Measurements from ENCODE around the gene L3HYPDH. TPM values are rescaled to one million over a fixed set of nuclear protein-coding genes. Genes with fewer than 3 reads are reported as not detected.
"Not testable (repeated sequence)": the region's sequence is repeated elsewhere in the genome, so short reads cannot be mapped to it uniquely, and the experiment has no call there.

Gene L3HYPDH
- total RNA-seq, 3 donors from 2014 or later, result 12.8 to 19.2 (median 16.1) TPM

DNA sequence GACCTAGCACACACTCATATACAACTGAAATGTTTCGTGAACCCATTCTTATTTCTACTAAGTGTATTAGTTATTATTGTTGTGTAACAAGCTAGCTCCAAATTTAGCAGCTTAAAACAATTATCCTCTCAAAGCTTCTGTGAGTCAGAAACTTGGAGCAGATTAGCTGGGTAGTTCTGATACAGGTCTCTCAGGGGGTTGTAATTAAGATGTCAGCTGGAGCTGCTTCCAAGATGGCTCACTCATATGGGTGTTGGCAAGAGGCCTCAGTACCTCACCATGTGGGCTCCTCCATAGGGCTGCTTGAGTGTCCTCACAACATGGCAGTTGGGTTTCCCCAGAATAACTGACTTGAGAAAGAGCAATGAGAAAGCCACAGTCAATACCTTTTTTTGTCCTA is 28.8 kb downstream of the L3HYPDH start:
- Histone ChIP-seq H3K9me3 (no peaks in the 10 kb centered on the region), H3K4me3 (no peak overlapping the region), H3K36me3 (ENCODE audit: low read depth) (no peaks in the 10 kb centered on the region), H3K4me1 (ENCODE audit: low read depth) (no peaks in the 10 kb centered on the region)
- TF ChIP-seq, protein P1, sequence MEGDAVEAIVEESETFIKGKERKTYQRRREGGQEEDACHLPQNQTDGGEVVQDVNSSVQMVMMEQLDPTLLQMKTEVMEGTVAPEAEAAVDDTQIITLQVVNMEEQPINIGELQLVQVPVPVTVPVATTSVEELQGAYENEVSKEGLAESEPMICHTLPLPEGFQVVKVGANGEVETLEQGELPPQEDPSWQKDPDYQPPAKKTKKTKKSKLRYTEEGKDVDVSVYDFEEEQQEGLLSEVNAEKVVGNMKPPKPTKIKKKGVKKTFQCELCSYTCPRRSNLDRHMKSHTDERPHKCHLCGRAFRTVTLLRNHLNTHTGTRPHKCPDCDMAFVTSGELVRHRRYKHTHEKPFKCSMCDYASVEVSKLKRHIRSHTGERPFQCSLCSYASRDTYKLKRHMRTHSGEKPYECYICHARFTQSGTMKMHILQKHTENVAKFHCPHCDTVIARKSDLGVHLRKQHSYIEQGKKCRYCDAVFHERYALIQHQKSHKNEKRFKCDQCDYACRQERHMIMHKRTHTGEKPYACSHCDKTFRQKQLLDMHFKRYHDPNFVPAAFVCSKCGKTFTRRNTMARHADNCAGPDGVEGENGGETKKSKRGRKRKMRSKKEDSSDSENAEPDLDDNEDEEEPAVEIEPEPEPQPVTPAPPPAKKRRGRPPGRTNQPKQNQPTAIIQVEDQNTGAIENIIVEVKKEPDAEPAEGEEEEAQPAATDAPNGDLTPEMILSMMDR (IDR thresholded peaks at IDR 0.05), result no peak
- DNase-seq (no peak), ATAC-seq (no peak)
- intact Hi-C loops (cut with DNase I, micrococcal nuclease), result no loop called here

DNA sequence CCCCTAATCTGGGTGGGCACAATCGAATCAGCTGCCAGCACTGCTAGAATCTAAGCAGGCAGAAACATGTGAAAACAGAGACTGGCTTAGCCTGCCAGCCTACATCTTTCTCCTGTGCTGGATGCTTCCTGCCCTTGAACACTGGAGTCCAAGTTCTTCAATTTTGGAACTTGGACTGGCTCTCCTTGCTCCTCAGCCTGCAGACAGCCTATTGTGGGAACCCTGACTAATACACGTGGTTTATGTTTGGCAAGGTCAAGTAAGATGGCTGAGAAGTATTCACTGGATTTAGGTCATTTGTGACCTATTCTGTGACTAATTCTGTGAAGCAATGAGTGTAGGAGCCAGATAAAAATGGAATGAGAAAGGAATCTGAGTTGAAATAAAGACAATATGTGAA is 30.1 kb downstream of the L3HYPDH start:
- intact Hi-C loops (cut with DNase I, micrococcal nuclease), result no loop called here
- ATAC-seq (no peak), DNase-seq (no peak)
- Histone ChIP-seq H3K4me1 (ENCODE audit: low read depth) (no peaks in the 10 kb centered on the region), H3K36me3 (ENCODE audit: low read depth) (no peaks in the 10 kb centered on the region), H3K4me3 (no peak overlapping the region), H3K9me3 (no peaks in the 10 kb centered on the region)
- TF ChIP-seq, protein P1 (IDR thresholded peaks at IDR 0.05), result no peak

GRCh38 chr14:59451849-59452248 is 32.4 kb downstream of the L3HYPDH start:
- Histone ChIP-seq H3K4me3 (no peak overlapping the region), H3K36me3 (ENCODE audit: low read depth) (no peaks in the 10 kb centered on the region), H3K9me3 (no peaks in the 10 kb centered on the region), H3K4me1 (ENCODE audit: low read depth) (no peaks in the 10 kb centered on the region)
- ATAC-seq (no peak), DNase-seq (no peak)
- intact Hi-C loops (cut with DNase I, micrococcal nuclease), result no loop called here
- TF ChIP-seq, protein P1 (IDR thresholded peaks at IDR 0.05), result no peak

DNA sequence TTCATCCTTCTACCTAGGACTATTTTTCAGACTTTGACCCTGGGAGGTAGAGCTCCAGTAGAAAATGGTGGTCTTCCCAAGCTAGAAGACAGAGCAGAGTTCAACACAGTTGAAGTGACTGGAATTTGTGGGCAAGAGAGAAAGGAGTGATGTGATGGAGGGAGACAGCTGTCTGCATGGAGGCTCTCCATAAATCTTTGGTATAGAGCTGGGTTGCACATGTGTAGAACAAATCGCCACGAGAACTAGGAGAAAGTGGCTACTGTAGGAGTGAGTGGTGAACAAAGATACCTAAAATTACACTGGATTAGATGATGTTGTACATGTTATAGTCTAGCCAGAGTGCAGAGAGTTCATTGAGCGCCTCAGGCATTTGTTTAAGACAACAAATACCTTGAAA is 33.5 kb downstream of the L3HYPDH start:
- Histone ChIP-seq H3K9me3 (no peaks in the 10 kb centered on the region), H3K4me3 (no peak overlapping the region), H3K36me3 (ENCODE audit: low read depth) (no peaks in the 10 kb centered on the region), H3K4me1 (ENCODE audit: low read depth) (no peaks in the 10 kb centered on the region)
- DNase-seq (no peak), ATAC-seq (no peak)
- intact Hi-C loops (cut with DNase I, micrococcal nuclease), result no loop called here
- TF ChIP-seq, protein P1 (IDR thresholded peaks at IDR 0.05), result no peak

GRCh38 chr14:59448673-59449072 is 35.5 kb downstream of the L3HYPDH start:
- H3K9me3 ChIP-seq; H3K36me3 ChIP-seq (ENCODE audit: low read depth); H3K4me3 ChIP-seq; ATAC-seq; H3K4me1 ChIP-seq (ENCODE audit: low read depth); DNase-seq; intact Hi-C loops (cut with DNase I, micrococcal nuclease): not testable (repeated sequence)

DNA sequence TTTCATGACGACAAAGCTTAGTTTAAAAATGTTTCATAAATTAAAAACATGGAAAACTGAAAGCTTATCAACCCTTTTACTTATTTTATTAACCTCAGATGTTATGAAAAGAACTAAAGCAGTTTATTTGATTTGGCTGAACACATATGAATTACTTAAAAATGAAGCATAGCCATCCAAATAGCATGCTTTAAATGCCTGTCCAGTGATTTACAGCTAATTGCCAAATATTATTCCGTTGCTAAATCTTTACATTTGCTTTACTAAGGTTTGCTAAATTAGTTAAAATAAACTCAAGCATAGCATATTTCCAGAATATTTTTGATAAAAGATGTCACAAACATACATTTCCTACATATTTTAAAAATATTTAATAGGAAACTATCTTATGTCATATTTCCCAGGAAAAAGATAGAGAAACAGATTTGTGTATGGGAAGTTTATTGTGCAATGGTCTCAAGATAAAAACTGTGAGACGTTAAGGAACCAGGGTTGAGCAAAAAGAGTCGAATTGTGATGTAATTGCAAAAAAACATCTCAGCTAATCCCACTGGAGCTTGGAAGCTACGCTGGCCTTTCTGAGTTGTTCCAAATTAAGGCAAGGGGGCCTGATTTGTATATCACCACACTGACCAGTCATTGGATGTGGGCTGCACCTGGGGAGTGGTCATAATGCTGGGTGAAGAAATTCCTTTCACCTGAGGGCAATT is 44.8 kb downstream of the L3HYPDH start:
- DNase-seq (no peak), ATAC-seq (no peak)
- Histone ChIP-seq H3K4me3 (no peak overlapping the region), H3K4me1 (ENCODE audit: low read depth) (no peaks in the 10 kb centered on the region), H3K36me3 (ENCODE audit: low read depth) (no peaks in the 10 kb centered on the region), H3K9me3 (no peaks in the 10 kb centered on the region)
- intact Hi-C loops (cut with DNase I, micrococcal nuclease), result no loop called here
- TF ChIP-seq, protein P1 (IDR thresholded peaks at IDR 0.05), result no peak
